CD4-positive, alpha-beta T cell treated with Interleukin-1 beta for 1 hour (primary cell): ENCODE measurements around the gene CCDC3.
A peak's percentile ranks its signal among the peaks of the same experiment; 100 is the strongest.

Experiments used
- DNase-seq, 2 donors: peaks; one replicate each; pipeline ENCODE4 v3.0.0-alpha.2; 2020 to 2022

CCDC3 gene

GRCh38 chr10:12919574-12919973, 81.9 kb downstream of the CCDC3 start:
- no peak for DNase-seq

DNA sequence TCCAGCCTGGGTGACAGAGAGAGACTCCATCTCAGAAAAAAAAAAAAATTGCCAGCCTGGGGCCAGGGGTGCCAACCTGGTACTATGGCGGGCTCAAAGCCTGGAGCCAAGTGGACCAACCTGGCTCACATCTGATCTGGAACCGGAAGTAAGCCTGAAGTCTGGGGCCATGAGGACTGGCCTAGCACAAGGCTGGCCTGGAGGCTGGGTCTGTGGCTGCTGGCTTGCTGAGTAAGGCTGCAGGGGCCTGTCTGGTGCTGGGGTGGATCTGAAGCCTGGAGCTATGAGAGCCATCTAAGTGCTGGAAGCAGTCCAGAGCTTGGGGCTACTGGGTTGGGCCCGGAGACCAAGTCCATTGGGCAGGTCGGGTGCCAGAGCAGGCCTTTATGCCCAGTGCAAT, 84.9 kb downstream of the CCDC3 start:
- no peak for DNase-seq

DNA sequence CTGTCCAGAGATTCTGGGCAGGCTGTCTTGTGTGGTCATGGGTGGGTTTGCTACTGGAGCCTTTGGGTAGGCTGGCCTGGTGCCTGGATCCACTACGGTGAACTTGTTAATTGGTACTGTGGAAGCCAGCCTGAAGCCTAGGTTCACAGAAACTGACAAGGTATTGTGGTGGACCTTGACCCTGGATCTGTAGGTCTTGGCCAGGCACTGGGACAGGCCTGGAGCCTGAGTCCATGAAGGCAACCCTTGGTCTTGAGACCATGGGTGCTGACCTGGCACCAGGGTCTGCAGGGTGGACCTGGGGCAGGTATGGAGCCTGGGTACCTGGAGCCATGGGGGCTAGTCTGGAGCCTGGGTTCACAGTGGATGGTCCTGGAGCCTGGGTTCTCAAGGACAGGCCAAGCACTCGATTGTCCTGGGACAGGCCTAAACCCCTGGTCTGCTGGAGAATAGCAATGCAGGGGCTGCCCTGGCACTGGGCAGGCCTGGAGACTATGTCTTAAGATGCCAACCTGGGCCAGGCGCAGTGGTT, 85.8 kb downstream of the CCDC3 start:
- no peak for DNase-seq

- DNase-seq, result no peak
Observed at GRCh38 chr10:12914111-12914510, 87.4 kb downstream of the CCDC3 start.

- DNase-seq, result no peak
Observed at GRCh38 chr10:12911795-12912194, 89.7 kb downstream of the CCDC3 start.

DNA sequence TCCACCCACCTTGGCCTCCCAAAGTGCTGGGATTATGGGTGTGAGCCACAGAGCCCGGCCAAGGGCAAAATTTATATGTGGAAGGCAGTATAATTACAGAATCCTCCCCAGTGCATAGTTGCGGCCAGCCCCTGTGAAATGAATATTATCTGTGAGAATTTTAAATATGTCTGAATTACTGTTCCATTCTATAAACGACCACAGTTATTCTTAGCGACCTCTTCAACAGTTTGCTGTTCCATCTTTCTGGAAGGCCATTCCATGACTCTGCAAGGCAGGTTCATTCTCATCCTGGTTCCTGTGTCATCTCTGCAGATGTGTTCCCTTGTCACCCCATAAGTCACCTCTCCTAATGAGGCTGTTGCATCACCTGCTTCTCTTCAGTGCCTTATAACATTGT, 90.7 kb downstream of the CCDC3 start:
- DNase-seq, result no peak

GRCh38 chr10:12909836-12910185, 91.7 kb downstream of the CCDC3 start:
- DNase-seq, result no peak

- DNase-seq, result no peak
Observed at GRCh38 chr10:12909182-12909835, 92.2 kb downstream of the CCDC3 start.

DNA sequence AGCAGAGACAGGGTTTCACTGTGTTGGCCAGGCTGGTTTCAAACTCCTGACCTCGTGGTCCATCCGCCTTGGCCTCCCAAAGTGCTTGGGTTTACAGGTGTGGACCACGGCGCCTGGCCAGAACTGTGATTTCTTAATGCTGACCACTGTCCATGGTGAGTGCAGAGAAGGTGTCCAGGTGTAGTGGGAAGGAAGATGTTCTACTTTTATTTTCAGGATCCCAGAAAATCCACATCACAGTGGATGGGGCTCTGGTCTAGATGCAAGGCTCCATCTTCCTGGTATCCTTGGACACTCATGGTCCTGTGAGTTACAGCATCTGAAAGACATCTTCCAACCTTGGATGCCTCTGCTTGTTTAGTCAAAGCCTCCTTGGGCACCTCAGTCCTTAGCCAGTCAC, 92.7 kb downstream of the CCDC3 start:
- no peak for DNase-seq

- DNase-seq, result no peak
Observed at GRCh38 chr10:12907656-12908055, 93.9 kb downstream of the CCDC3 start.

DNA sequence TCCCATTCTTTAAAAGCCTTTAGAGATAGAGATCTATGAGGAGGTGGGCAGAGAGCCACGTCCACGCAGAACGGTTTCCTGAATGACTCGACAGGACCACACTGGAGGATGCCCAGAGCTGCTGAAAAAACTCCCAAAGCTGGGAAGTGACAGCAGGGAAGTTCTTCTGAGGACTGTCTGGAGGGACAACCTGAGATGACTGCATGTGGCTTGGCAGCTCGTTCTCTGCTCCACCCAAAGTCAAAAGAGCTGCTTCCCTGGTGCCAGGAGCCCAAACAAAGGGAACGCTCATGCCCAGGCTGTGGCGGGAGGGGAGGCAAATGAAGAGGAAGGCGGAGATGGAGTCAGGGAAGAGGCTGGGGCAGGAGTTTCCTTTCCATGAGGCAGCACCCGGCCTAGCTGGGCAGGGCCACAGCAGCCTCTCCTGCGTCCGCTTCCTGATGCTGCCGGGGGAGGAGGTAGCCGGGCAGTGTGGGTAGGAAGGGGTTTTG, 95.4 kb downstream of the CCDC3 start:
- DNase-seq, result no peak

DNA sequence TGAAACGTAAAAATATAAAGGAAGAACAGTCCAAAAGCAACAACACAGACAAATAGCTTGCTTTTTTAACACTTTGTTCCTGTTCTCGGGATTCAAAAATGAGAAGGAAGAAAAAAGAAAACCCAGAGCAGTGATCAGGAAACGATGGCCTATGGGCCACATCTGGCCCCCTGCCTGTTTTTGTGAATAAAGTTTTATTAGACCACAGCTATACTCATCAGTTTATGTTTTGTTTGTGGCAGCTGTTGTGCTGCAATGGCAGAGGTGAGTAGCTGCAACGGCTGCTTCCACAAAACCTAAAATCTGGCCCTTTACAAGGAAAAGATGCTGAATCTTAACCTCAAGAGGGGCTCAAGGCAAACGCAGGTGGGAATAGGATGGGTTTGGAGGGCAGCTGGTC, 96.4 kb downstream of the CCDC3 start:
- no peak for DNase-seq

DNA sequence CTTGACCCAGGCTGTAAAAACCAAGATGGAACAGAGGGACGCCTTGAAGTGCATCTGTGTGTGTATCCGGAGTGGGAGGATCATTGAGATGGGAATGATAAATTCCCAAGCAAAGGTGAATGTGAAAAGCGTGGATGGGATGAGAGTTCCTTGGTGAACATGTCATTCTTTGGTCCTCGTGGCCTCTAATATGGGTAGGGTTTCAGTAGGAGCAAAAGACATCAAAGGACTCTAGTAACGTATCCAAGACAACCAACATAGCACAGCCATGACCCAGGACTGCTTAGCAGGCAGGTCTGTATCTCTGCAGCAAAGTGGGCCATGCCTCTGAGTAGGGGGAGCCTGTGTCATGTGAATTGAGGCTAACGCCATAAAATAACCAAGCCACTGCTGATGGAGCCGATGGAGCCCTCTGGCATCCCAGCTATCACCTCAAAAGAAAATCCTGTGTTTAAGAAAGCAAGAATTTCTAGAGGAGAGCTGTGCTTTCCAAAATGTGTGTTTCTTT, 98.6 kb downstream of the CCDC3 start:
- no peak for DNase-seq

DNA sequence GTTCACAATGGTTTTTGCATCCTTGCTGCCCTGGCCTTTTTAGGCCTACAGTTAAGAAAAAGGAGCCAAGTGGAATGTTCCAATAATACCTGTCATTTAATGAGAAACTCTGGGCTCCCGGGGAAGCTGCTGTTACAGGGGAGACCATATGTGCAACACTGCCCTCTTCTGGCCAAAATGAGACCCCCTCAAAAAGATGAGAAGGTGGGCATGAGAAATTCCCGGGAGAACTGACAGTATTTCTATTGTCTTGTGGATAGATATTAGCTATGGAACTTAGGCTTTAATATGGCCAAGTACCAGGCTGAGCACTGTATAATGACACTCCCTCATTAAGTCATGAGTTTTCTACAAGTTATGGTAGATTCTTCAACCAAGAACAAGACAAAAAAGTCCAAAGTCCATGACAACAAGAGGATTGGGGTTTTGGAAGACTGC, 99.4 kb downstream of the CCDC3 start:
- DNase-seq, result peak; percentile 21 to 44

DNA sequence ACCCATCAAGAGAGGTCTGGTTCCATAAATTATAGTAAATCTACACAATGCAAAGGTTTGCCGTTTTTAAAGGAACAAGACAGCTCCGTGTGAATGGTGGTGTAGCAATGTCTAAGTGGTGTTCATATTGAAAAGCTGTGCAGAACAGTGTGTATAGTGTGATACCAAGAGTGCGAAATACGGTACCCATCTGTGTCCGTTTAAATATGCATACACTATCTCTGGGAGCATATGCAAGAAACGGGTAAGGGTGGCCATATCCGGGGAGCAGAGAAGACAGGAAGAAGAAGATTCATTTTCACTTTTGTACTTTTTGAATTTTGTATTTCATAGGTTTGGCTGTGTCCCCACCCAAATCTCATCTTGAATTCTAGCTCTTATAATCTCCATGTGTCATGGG, 102.0 kb downstream of the CCDC3 start:
- DNase-seq, result no peak

DNA sequence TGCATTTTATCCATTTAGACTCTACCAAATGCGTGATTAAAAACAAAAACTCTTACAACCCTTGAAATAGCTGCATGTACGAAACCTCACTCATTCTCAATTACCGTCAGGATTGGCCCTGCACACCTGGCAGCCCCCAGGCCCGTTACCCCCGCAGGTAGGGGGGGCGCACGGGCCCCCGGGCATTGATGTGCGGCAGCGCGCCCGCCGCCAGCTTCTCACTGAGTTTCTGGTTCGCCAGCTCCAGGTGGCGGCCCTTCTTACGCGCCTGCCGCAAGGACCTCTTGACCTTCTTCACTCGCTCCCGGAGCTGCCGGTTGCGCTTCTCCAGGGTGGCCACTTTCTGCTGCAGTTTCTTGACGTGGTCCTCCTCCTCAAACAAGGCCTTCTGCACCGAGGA, 103.2 kb downstream of the CCDC3 start:
- no peak for DNase-seq

- DNase-seq, result no peak
Observed at GRCh38 chr10:12897278-12897677, 104.2 kb downstream of the CCDC3 start.

- no peak for DNase-seq
Observed at GRCh38 chr10:12896251-12896650, 105.3 kb downstream of the CCDC3 start.

DNA sequence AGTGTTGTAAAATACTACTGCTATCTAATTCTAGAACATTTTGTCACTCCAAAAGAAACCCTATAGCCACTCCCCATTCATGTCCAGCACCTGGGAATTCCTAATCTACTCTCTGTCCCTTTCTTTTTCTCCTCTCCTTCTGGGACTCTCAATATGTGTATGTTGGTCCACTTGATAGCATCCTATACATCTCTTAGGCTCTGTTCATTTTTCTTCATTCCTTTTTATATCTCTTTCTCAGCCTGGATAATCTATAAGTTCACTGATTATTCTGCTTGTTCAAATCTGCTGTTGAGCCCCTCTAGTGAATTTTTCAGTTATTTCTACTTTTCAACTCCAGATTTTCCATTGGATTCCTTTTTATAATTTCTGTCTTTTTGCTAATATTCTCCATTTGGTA, 108.6 kb downstream of the CCDC3 start:
- DNase-seq, result no peak

DNA sequence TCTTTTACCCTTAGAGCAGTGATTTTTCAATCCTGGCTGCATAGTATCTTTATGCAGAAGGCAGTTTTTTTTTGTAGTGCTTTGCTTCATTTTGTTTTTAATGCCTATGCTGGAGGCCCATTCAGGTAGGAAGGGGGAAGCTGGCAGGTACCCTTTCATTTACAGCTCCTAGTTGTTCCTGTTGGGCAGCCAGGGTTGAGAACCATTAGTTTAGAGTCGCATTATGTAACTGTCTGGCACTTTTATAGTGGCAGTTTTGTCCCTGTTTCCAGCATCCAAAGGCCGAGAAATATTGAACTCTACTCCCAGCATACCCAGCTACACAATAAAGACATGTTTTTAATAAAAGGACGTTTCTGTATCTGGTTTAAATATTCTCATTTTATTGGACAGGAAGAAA, 110.6 kb downstream of the CCDC3 start:
- no peak for DNase-seq

- no peak for DNase-seq
Observed at GRCh38 chr10:12888470-12888869, 113.0 kb downstream of the CCDC3 start.

DNA sequence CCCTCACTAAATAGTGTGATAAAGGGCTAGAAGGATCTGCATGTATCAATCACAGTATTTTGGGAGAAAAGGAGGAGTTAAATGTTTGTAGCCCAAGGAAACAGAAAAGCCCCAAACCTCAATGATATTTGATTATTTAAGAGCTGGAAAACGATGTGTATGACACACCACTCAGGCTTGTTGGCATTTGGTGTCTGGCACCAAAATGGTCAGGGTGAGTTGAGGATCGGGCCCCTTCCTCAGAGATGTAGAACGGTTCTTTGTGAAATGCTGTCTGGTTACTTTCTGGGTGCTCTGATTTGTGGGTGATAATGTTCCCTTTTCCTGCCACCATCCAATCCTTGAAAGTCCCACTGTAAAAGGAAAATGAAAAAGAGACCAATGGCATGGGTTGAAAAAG, 113.7 kb downstream of the CCDC3 start:
- no peak for DNase-seq

DNA sequence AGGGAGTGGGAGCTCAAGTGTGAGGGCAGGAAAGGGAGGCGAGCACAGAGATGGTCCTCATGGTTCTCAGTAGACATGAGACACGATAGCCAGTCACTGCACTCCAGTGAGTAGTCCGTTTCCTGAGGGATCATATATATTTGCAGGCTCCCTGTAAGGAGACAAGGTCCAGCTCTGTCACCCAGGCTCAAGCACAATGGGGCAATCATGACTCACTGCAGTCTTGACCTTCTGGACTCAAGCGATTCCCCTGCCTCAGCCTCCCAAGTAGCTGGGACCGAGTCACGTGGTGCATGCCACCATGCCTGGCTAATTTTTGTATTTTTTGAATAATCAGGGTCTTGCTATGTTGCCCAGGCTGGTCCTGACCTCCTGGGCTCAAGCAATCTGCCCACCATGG, 116.7 kb downstream of the CCDC3 start:
- no peak for DNase-seq

- no peak for DNase-seq
Observed at GRCh38 chr10:12880423-12880822, 121.1 kb downstream of the CCDC3 start.

DNA sequence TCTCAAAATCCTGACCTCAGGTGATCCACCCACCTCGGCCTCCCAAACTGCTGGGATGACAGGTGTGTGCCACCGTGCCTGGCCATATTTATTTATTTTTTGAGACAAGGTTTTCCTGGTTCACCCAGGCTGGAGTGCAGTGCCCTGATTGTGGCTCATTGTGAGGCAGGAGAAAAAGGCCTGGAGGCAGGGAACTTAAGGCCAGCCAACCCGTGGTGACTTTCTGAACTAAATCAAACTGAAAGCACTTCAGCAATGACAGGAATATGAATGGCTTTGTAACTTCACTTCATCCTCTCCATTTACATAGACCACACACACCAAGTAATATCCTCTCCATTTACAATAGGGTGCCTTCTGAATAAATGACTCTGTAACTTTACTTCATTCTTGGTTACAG, 124.4 kb downstream of the CCDC3 start:
- no peak for DNase-seq
